Choroid plexus epithelial cell (primary cell): ENCODE data around the gene ABHD2.

Experiments
- DNase-seq: peaks from one replicate; pipeline ENCODE4 v3.0.0-alpha.2; 2010; ENCODE audit warnings: low read depth
- H3K4me3 ChIP-seq: 2 replicates; pipeline ENCODE4 v1.5.1; 2011; ENCODE audit warnings: low read depth, mild to moderate bottlenecking, control low read depth, low read length, moderate library complexity
- TF ChIP-seq, protein P1 (sequence below): conservative IDR thresholded peaks from 2 replicates; pipeline ENCODE4 v1.5.1; 2011; ENCODE audit warnings: low read depth, mild to moderate bottlenecking, control low read depth, inconsistent platforms, low read length, moderate library complexity

ABHD2 gene

DNA sequence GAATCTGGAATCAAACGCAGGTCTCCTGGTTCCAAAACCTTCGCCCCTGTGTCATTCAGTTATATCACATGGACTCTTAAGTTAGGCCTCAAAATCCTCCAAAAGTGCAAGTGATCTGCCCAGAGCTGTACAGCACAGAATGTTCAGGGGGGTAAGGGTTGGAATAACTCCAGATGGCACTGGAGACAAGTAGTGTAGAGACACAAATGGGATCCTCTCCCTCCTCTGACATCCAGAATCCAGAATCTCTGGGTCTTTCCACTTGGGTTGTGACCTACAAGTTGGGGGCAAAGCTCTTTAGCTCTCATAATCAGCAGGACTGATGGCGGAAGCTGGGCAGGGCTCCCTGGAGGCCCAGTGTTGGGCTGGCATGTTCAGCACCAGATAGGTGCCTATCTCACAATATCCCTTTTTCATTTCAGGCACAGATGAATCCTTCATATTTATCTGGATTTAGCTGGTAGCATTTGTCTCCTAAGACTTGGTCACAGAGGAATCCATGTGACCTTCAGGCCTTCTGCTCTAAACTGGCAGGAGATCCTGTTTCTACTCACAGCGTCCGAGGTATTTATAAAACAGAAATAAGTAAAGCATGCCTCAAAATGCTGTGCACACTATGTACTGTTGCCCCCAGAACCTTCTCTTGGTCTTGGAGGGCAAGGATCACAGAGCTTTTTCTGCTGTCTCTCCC lies 15.4 kb downstream of the ABHD2 start:
- no peak for DNase-seq
- TF ChIP-seq, protein P1, sequence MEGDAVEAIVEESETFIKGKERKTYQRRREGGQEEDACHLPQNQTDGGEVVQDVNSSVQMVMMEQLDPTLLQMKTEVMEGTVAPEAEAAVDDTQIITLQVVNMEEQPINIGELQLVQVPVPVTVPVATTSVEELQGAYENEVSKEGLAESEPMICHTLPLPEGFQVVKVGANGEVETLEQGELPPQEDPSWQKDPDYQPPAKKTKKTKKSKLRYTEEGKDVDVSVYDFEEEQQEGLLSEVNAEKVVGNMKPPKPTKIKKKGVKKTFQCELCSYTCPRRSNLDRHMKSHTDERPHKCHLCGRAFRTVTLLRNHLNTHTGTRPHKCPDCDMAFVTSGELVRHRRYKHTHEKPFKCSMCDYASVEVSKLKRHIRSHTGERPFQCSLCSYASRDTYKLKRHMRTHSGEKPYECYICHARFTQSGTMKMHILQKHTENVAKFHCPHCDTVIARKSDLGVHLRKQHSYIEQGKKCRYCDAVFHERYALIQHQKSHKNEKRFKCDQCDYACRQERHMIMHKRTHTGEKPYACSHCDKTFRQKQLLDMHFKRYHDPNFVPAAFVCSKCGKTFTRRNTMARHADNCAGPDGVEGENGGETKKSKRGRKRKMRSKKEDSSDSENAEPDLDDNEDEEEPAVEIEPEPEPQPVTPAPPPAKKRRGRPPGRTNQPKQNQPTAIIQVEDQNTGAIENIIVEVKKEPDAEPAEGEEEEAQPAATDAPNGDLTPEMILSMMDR = no peak
- H3K4me3 ChIP-seq = no peak overlapping the region

DNA sequence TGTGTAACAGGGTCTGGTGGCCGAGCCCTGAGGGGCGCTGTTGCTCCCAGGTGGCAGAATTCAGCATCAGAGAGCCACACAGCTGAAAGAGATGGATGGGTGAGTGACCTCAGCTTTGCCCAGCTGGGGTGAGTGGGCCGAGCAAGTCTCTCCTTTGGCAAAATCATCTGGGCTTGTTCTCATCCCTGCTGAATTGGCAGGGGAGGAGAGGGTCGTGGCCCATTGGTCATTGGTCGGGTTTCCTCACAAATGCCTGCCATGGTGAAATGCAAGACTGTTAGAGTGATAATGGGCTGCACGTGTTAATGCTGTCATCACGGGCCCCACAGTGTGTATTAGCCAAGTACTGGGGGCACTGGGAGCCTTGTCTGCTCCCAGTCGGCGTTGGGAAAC lies 15.9 kb downstream of the ABHD2 start:
- DNase-seq = peak; percentile 69

DNA sequence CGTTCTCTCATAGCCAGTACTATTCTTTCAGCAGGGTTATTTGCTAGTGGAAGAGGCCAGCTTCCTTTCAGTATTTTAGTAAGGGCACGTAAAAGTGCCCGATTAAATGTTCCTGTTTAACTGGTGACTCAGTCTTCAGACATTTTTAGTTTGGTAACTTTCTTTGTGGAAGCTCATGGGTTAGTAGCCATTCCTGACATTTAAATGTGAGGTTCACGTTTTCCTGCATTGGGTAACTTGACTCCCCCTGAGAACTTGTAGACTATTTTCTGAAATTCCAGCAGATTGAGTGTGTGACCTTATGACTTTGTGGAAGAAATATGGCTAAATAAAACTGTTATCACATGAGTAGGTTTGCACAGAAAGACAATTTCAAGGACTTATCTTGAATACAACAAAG lies 16.9 kb downstream of the ABHD2 start:
- DNase-seq = peak; percentile 97

More for the DNA sequence above, 15.9 kb downstream of the ABHD2 start:
- no peak overlapping the region for H3K4me3 ChIP-seq
- TF ChIP-seq, protein P1 = no peak

DNA sequence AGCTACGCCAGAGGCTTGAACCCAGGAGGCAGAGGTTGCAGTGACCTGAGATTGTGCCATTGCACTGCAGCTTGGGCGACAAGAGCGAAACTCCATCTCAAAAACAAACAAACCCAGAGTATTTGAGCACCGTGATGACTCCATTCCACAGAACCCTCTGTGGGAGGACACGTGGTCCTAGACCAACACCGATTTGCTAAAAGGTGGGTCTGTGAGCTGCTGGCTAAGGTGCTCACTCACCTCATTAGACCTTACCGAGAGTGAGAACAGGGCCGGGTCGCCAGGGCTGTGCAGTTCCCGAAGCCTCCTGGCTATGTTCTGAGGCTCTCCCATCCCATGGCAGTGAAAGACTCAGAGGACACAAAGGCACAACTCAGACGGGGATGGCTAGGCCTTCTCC lies 17.9 kb downstream of the ABHD2 start:
- TF ChIP-seq, protein P1 = no peak
- no peak for DNase-seq
- no peak overlapping the region for H3K4me3 ChIP-seq

More for the DNA sequence above, 16.9 kb downstream of the ABHD2 start:
- H3K4me3 ChIP-seq = no peak overlapping the region
- TF ChIP-seq, protein P1 = no peak

DNA sequence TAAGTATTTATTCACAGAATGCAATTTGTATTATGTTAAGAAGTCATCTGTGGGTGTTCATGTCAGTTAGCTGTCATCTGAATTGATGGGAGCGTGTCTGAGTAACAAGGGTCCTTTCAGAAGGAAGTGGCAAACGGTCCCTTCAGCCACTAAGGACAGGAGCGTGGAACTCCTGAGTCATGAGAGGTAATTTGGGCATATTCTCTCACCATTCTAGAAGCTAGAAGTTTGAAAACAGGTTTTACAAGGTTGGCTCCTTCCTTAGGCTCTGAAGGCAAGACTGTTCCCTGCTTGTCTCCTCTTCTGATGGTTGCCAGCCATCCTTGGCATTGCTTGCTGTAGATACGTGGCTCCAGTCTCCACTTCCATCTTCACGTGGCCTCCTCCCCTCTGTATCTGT lies 19.7 kb downstream of the ABHD2 start:
- no peak overlapping the region for H3K4me3 ChIP-seq
- TF ChIP-seq, protein P1 = no peak
- DNase-seq = no peak

DNA sequence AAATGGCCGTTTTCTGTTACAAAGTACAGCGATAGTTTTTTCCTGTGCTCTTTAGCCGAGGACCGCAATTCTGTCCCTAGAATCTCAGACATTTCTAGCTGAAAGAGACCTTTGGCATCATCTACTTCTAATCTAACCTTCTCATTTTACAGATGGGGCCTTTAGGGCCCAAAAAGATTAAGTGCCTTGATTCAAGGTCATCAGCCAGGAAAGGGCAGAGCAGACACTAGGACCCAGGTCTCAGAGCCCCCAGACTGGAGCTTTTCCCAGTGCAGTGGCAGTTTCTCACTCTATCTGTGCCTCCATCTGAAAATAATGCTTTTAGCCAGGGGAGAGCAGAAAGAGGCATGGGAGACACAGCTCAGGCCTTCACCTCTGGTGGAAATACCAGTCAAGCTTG lies 20.6 kb downstream of the ABHD2 start:
- TF ChIP-seq, protein P1 = no peak
- no peak overlapping the region for H3K4me3 ChIP-seq
- no peak for DNase-seq

DNA sequence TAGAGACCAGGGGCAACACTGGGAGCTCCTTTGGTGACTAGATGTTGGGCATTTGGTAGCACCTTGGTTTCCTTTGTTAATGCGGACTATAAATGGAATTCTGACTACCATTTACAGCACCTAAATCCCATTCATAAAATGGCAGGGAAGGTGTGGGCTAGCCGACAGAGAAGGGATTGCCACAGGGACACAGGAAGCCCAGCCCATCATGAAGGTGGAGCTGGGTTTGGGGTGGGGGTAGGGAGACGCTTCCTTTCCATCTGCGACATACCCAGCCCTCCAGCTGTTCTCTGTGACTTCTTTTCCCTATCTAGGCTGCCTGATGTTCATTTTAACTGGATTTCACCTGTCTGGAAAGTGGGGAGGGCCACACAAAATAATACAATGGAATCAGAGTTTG lies 21.0 kb downstream of the ABHD2 start:
- DNase-seq = no peak
- TF ChIP-seq, protein P1 = no peak
- no peak overlapping the region for H3K4me3 ChIP-seq
